H1 (cell line): ENCODE results near the gene PSMB9. TPM values are rescaled to one million over a fixed set of nuclear protein-coding genes. Genes with fewer than 3 reads are reported as not detected.

Experiments used
- CTCF ChIA-PET: fragments of 300-600 bp; sonication (Branson Sonifier 250); formaldehyde crosslinking; loops from one replicate; lab custom pipeline; 2021; ENCODE audit not compliant: partially characterized antibody; lab: Charles Lee
- POLR2A ChIA-PET: fragments of 300-600 bp; sonication (Branson Sonifier 250); formaldehyde crosslinking; loops from one replicate; lab custom pipeline; 2021; ENCODE audit warnings: inconsistent platforms; ENCODE audit not compliant: partially characterized antibody; lab: Charles Lee
- DNase-seq, 2 experiments: peaks; one replicate each; pipeline versions ENCODE4 v3.0.0 to v3.0.0-alpha.2; 2010 to 2022; ENCODE audit warnings: low spot score in 2 of 2, low read depth in 1 of 2, mixed read lengths in 1 of 2
- FAIRE-seq: peaks from 2 replicates; lab custom pipeline; 2011; peaks lifted over from hg19 to GRCh38; lab: Jason Lieb, UNC
- H2AFZ ChIP-seq: 2 replicates; pipeline ENCODE4 v1.8.1; 2012; ENCODE audit warnings: low read length, inconsistent platforms
- H2AK5ac ChIP-seq: 2 replicates; pipeline ENCODE4 v1.6.1; 2013; ENCODE audit warnings: low read depth, low read length
- H2BK120ac ChIP-seq: replicated peaks from 2 replicates; pipeline ENCODE3; 2013; ENCODE audit warnings: low read depth, low read length, inconsistent platforms
- H2BK12ac ChIP-seq: 2 replicates; pipeline ENCODE4 v1.6.1; 2013; ENCODE audit warnings: low read depth, low read length
- H2BK15ac ChIP-seq: 2 replicates; pipeline ENCODE4 v1.6.1; 2013; ENCODE audit warnings: low read length
- H2BK20ac ChIP-seq: 2 replicates; pipeline ENCODE4 v1.6.1; 2013; ENCODE audit warnings: low read length
- H2BK5ac ChIP-seq: 2 replicates; pipeline ENCODE4 v1.6.1; 2013; ENCODE audit warnings: low read depth, low read length
- H3K14ac ChIP-seq: 2 replicates; pipeline ENCODE4 v1.6.1; 2013; ENCODE audit warnings: inconsistent platforms; ENCODE audit not compliant: insufficient read length
- H3K18ac ChIP-seq: 2 replicates; pipeline ENCODE4 v1.6.1; 2013; ENCODE audit warnings: low read length; ENCODE audit errors: extremely low read depth
- H3K23ac ChIP-seq: 2 replicates; pipeline ENCODE4 v1.6.1; 2013; ENCODE audit warnings: inconsistent platforms; ENCODE audit not compliant: insufficient read length
- H3K23me2 ChIP-seq: 2 replicates; pipeline ENCODE4 v1.6.1; 2013; ENCODE audit warnings: low read depth, low read length
- H3K27ac ChIP-seq: 2 replicates; pipeline ENCODE4 v1.6.1; 2011; ENCODE audit warnings: low read depth, low read length, inconsistent platforms
- H3K27me3 ChIP-seq, 4 experiments: replicated peaks in 1 of 4; 1 replicate in 1 of 4; 2 replicates in 3 of 4; pipeline versions ENCODE4 v1.6.1 to v1.8.1; 2011 to 2013; ENCODE audit warnings: low read length in 3 of 4, mild to moderate bottlenecking in 3 of 4, inconsistent platforms in 2 of 4, mixed read lengths in 2 of 4, moderate library complexity in 1 of 4; ENCODE audit not compliant: control insufficient read depth in 3 of 4, insufficient read depth in 3 of 4; ENCODE audit errors: extremely low read depth in 1 of 4
- H3K36me3 ChIP-seq, 4 experiments: 2 replicates each; pipeline versions ENCODE4 v1.6.1 to v1.8.1; 2011 to 2013; ENCODE audit warnings: mild to moderate bottlenecking in 4 of 4, low read length in 3 of 4, moderate library complexity in 2 of 4, control low read depth in 1 of 4, inconsistent platforms in 1 of 4; ENCODE audit not compliant: insufficient read depth in 4 of 4, control insufficient read depth in 2 of 4
- H3K4ac ChIP-seq: replicated peaks from 2 replicates; pipeline ENCODE3; 2013; ENCODE audit warnings: low read length, low read depth, mixed read lengths, inconsistent platforms; ENCODE audit not compliant: insufficient read length
- H3K4me1 ChIP-seq, 4 experiments: replicated peaks in 1 of 4; 1 replicate in 1 of 4; 2 replicates in 3 of 4; pipeline versions ENCODE4 v1.6.1 to v1.8.1; 2011 to 2013; ENCODE audit warnings: low read length in 3 of 4, inconsistent platforms in 2 of 4, mixed read lengths in 1 of 4; ENCODE audit not compliant: insufficient read depth in 4 of 4, control insufficient read depth in 3 of 4
- H3K4me2 ChIP-seq, 2 experiments: 2 replicates each; pipeline versions ENCODE4 v1.6.1 to v1.8.1; 2011 to 2013; ENCODE audit warnings: low read depth in 2 of 2, low read length in 2 of 2, control low read depth in 1 of 2, inconsistent platforms in 1 of 2, mild to moderate bottlenecking in 1 of 2; ENCODE audit not compliant: insufficient read depth in 1 of 2
- H3K4me3 ChIP-seq, 4 experiments: fragments of 200-600, 300-600 bp in 1 of 4; sonication (generic), shearing (Covaris generic), sonication (Bioruptor Twin) in 1 of 4; 2 replicates each; pipeline versions ENCODE4 v1.5.1 to v1.8.1; 2011 to 2016; ENCODE audit warnings: low read length in 4 of 4, low read depth in 3 of 4, control low read depth in 2 of 4, inconsistent platforms in 2 of 4, mild to moderate bottlenecking in 2 of 4, mixed read lengths in 1 of 4, moderate library complexity in 1 of 4; ENCODE audit not compliant: insufficient read depth in 2 of 4; ENCODE audit errors: extremely low read depth in 1 of 4
- H3K56ac ChIP-seq: replicated peaks from 2 replicates; pipeline ENCODE3; 2013; ENCODE audit warnings: low read depth, mild to moderate bottlenecking, mixed read lengths, low read length, inconsistent platforms; ENCODE audit not compliant: insufficient read length
- H3K79me1 ChIP-seq: 2 replicates; pipeline ENCODE4 v1.6.1; 2013; ENCODE audit warnings: low read depth, low read length, control low read depth
- H3K79me2 ChIP-seq, 2 experiments: 2 replicates each; pipeline versions ENCODE4 v1.6.1 to v1.8.1; 2012 to 2013; ENCODE audit warnings: low read length in 2 of 2, mild to moderate bottlenecking in 2 of 2, inconsistent platforms in 1 of 2; ENCODE audit not compliant: insufficient read depth in 2 of 2, control insufficient read depth in 1 of 2
- H3K9ac ChIP-seq, 4 experiments: replicated peaks in 1 of 4; 1 replicate in 1 of 4; 2 replicates in 3 of 4; pipeline versions ENCODE4 v1.6.1 to v1.8.1; 2011 to 2013; ENCODE audit warnings: low read depth in 3 of 4, low read length in 3 of 4, control low read depth in 2 of 4, mild to moderate bottlenecking in 2 of 4, moderate library complexity in 2 of 4, inconsistent platforms in 1 of 4; ENCODE audit errors: extremely low read depth in 1 of 4
- H3K9me3 ChIP-seq, 2 experiments: 2 replicates each; pipeline versions ENCODE4 v1.6.1 to v1.8.1; 2012 to 2013; ENCODE audit warnings: mild to moderate bottlenecking in 2 of 2, moderate library complexity in 2 of 2, control low read depth in 1 of 2, inconsistent platforms in 1 of 2, low read depth in 1 of 2, low read length in 1 of 2, mixed read lengths in 1 of 2; ENCODE audit not compliant: insufficient read depth in 2 of 2
- H4K20me1 ChIP-seq, 2 experiments: replicated peaks in 1 of 2; 2 replicates each; pipeline versions ENCODE3 to v1.8.1; 2011 to 2013; ENCODE audit warnings: inconsistent platforms in 2 of 2, low read length in 2 of 2, mild to moderate bottlenecking in 1 of 2; ENCODE audit not compliant: insufficient read depth in 2 of 2, control insufficient read depth in 1 of 2
- H4K5ac ChIP-seq: 2 replicates; pipeline ENCODE4 v1.6.1; 2013; ENCODE audit warnings: low read length, low read depth, mixed read lengths, inconsistent platforms; ENCODE audit not compliant: insufficient read length
- H4K8ac ChIP-seq: 2 replicates; pipeline ENCODE4 v1.8.0; 2013; ENCODE audit warnings: mild to moderate bottlenecking, moderate library complexity, low read length, inconsistent platforms; ENCODE audit not compliant: insufficient read depth; ENCODE audit errors: extremely low read depth
- H4K91ac ChIP-seq: replicated peaks from 2 replicates; pipeline ENCODE3; 2013; ENCODE audit warnings: low read length, mixed read lengths, inconsistent platforms; ENCODE audit not compliant: insufficient read length
- ATF2 ChIP-seq: IDR thresholded peaks from 2 replicates; pipeline ENCODE4 v1.6.1; 2012; ENCODE audit warnings: low read length, inconsistent platforms
- CHD2 ChIP-seq: IDR thresholded peaks from 2 replicates; pipeline ENCODE4 v1.6.1; 2012; ENCODE audit warnings: low read length, improper control_type of control experiment
- EP300 ChIP-seq, 2 experiments: IDR thresholded peaks; 1 replicate in 1 of 2; 2 replicates in 1 of 2; pipeline ENCODE4 v1.6.1; 2011 to 2012; ENCODE audit warnings: low read depth in 2 of 2, low read length in 2 of 2, mild to moderate bottlenecking in 2 of 2, borderline replicate concordance in 1 of 2, inconsistent platforms in 1 of 2, moderate library complexity in 1 of 2
- GABPA ChIP-seq: IDR thresholded peaks from 2 replicates; pipeline ENCODE4 v1.6.1; 2011; ENCODE audit warnings: mild to moderate bottlenecking, low read length, moderate library complexity, borderline replicate concordance; ENCODE audit not compliant: insufficient read depth
- GTF2F1 ChIP-seq: IDR thresholded peaks from 2 replicates; pipeline ENCODE4 v1.6.1; 2012; ENCODE audit warnings: low read depth, low read length, improper control_type of control experiment, borderline replicate concordance
- KDM4A ChIP-seq: IDR thresholded peaks from one replicate; pipeline ENCODE4 v1.7.1; 2012; ENCODE audit warnings: low read depth, mild to moderate bottlenecking, moderate library complexity, low read length, inconsistent platforms; ENCODE audit not compliant: severe bottlenecking
- MAX ChIP-seq: IDR thresholded peaks from 2 replicates; pipeline ENCODE4 v1.6.1; 2012; ENCODE audit warnings: inconsistent platforms
- NRF1 ChIP-seq: IDR thresholded peaks from 2 replicates; pipeline ENCODE4 v1.6.1; 2011; ENCODE audit warnings: mild to moderate bottlenecking, low read depth, low read length, improper control_type of control experiment
- POLR2A ChIP-seq, 2 experiments: IDR thresholded peaks; 1 replicate in 1 of 2; 2 replicates in 1 of 2; pipeline ENCODE4 v1.6.1; 2011; ENCODE audit warnings: low read depth in 2 of 2, low read length in 2 of 2, mild to moderate bottlenecking in 2 of 2; ENCODE audit errors: control extremely low read depth in 1 of 2
- POLR2AphosphoS5 ChIP-seq: IDR thresholded peaks from 2 replicates; pipeline ENCODE4 v1.6.1; 2011; ENCODE audit warnings: low read depth, low read length
- SP4 ChIP-seq: IDR thresholded peaks from 2 replicates; pipeline ENCODE4 v1.6.1; 2012; ENCODE audit warnings: low read length, inconsistent platforms
- SRF ChIP-seq: IDR thresholded peaks from 2 replicates; pipeline ENCODE4 v1.6.1; 2011; ENCODE audit warnings: mild to moderate bottlenecking, low read depth, low read length, moderate library complexity
- TCF12 ChIP-seq: IDR thresholded peaks from 2 replicates; pipeline ENCODE4 v1.6.1; 2011; ENCODE audit warnings: low read depth, mild to moderate bottlenecking, low read length
- TEAD4 ChIP-seq: IDR thresholded peaks from 2 replicates; pipeline ENCODE4 v1.6.1; 2012; ENCODE audit warnings: low read depth, low read length, inconsistent platforms, mixed read lengths
- polyA plus RNA-seq, 7 experiments: library from polyadenylated mRNA; depleted of rRNA in 3 of 7; stranded (reverse) in 5 of 7; unstranded in 2 of 7; fragments of >200 nt in 5 of 7; fragments of 200-250 nt in 2 of 7; gene quantifications; 1 replicate in 5 of 7; 2 replicates in 1 of 7; 4 replicates in 1 of 7; pipeline versions ENCODE4 v1.2.1 to v1.2.3, GENCODE V29; 2011 to 2013; ENCODE audit warnings: missing spikeins in 2 of 7, mixed read lengths in 2 of 7
- total RNA-seq: library from RNA; stranded (reverse); fragmentation: NEBNext Ultra II Directional; extraction: Animal tissue kit (Norgen Biotek cat#: 25700); gene quantifications from 2 replicates; pipeline ENCODE4 v1.2.1, GENCODE V29; 2021

Gene PSMB9
- total and polyA plus RNA-seq, 2 of the 8 experiments (the other 6 are each of a cell fraction or from before 2014, with no cell fraction given): 4.5 to 22.8 TPM

DNA sequence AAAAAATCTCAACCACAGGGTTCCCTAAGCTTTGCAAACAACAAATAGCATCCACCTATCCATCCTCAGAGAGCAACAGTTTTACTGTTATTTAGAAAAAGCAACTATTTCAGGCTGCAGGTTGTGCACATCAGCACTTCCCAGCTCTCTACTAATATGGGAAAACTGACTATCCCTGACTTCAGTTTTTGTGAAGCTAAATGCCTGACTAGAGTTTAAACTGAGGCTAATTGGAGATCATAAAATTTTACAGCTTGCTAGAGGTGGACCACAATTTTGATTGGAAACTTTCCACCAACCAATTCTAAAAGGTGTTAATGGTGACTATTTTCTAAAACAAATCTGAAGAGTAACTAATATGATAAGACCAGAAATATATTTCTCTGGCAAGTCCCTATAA lies 50.0 kb downstream of the PSMB9 start:
- Histone ChIP-seq H3K23ac (no peak overlapping the region), H3K4ac (no peak overlapping the region), H3K9ac (no peak overlapping the region), H3K4me2 (no peak overlapping the region), H4K20me1 (no peaks in the 10 kb centered on the region), H4K91ac (no peak overlapping the region), H3K79me1 (no peaks in the 10 kb centered on the region), H3K27me3 (peaks cover 0 to 2% (median 0%) of the 10 kb centered on the region in 4 experiments; a peak in 1 of 7 replicates), H3K4me1 (no peaks in the 10 kb centered on the region), H3K79me2 (no peaks in the 10 kb centered on the region), H3K27ac (no peak overlapping the region), H3K4me3 (no peak overlapping the region), H4K5ac (no peak overlapping the region), H2BK15ac (no peak overlapping the region), H2BK20ac (no peak overlapping the region), H3K9me3 (no peaks in the 10 kb centered on the region), H4K8ac (no peak overlapping the region), H3K56ac (no peak overlapping the region), H2BK5ac (no peak overlapping the region), H3K23me2 (no peaks in the 10 kb centered on the region), H3K14ac (no peak overlapping the region), H2AK5ac (no peak overlapping the region), H2BK12ac (no peak overlapping the region), H3K36me3 (no peaks in the 10 kb centered on the region; a peak in 1 of 8 replicates), H3K18ac (no peak overlapping the region), H2BK120ac (no peak overlapping the region), H2AFZ (no peak overlapping the region)
- ChIA-PET CTCF (interaction anchor here (1.1 to 3.9 kb wide), 8 partner anchors 8 to 81 kb away, joined by 3 to 14 read pairs (median 5); partner anchors contain the start of gene TAP2), POLR2A (interaction anchor here (2.1 to 2.3 kb wide), 2 partner anchors 10 to 79 kb away, joined by 6 to 14 read pairs; no protein-coding TSS in a partner anchor)
- no peak for DNase-seq
- FAIRE-seq: no peak
- TF ChIP-seq KDM4A: no peak
- no peak for TF ChIP-seq MAX
- no peak for TF ChIP-seq GTF2F1
- no peak for TF ChIP-seq POLR2A (IDR thresholded peaks at IDR 0.05; ENCODE audit: control extremely low read depth in 1 of 2, low read depth in 2 of 2, low read length in 2 of 2)
- no peak for TF ChIP-seq CHD2
- TF ChIP-seq SRF: no peak
- no peak for TF ChIP-seq GABPA
- TF ChIP-seq EP300 (IDR thresholded peaks at IDR 0.05; ENCODE audit: borderline replicate concordance in 1 of 2, low read depth in 2 of 2, low read length in 2 of 2): no peak
- no peak for TF ChIP-seq ATF2
- no peak for TF ChIP-seq TEAD4
- TF ChIP-seq SP4: no peak
- TF ChIP-seq NRF1: no peak
- no peak for TF ChIP-seq TCF12
- no peak for TF ChIP-seq POLR2AphosphoS5
